GM12874 (cell line): ENCODE measurements around the gene FLOT2.

Experiments used
- CTCF ChIP-seq: IDR thresholded peaks from 2 replicates; pipeline ENCODE4 v1.5.1; 2011; ENCODE audit warnings: low read depth, mild to moderate bottlenecking, control low read depth, low read length, moderate library complexity; ENCODE audit not compliant: insufficient read depth

The FLOT2 gene

GRCh38 chr17:28841901-28842281 is 55.6 kb downstream of the FLOT2 start:
- TF ChIP-seq CTCF, result no peak

- no peak for TF ChIP-seq CTCF
These were observed 58.3 kb downstream of the FLOT2 start for GRCh38 chr17:28839221-28839620.

GRCh38 chr17:28834420-28834819 is 63.1 kb downstream of the FLOT2 start:
- no peak for TF ChIP-seq CTCF
